Caki2 (cell line): ENCODE measurements around the gene KLHL30. TPM values are rescaled to one million over a fixed set of nuclear protein-coding genes. Genes with fewer than 3 reads are reported as not detected.
A peak's percentile ranks its signal among the peaks of the same experiment; 100 is the strongest.

Experiments used
- DNase-seq: peaks from one replicate; pipeline ENCODE4 v3.0.0-alpha.2; 2015; ENCODE audit warnings: low read depth
- in situ Hi-C: cut with HindIII; loops from 2 replicates; pipeline ENCODE4 v1.10.0; 2016; ENCODE audit warnings: low sequenced_read_pairs, low pct_unique_long_range_greater_than_20kb, mixed read lengths
- total RNA-seq: library from RNA; depleted of rRNA; stranded (reverse); fragments of >200 nt; shearing (Covaris generic); gene quantifications from 2 replicates; pipeline ENCODE4 v1.2.3, GENCODE V29; 2014; ENCODE audit warnings: low replicate concordance

Gene KLHL30
- total RNA-seq, 1 experiment from 2014 or later: 0.91 TPM

DNA sequence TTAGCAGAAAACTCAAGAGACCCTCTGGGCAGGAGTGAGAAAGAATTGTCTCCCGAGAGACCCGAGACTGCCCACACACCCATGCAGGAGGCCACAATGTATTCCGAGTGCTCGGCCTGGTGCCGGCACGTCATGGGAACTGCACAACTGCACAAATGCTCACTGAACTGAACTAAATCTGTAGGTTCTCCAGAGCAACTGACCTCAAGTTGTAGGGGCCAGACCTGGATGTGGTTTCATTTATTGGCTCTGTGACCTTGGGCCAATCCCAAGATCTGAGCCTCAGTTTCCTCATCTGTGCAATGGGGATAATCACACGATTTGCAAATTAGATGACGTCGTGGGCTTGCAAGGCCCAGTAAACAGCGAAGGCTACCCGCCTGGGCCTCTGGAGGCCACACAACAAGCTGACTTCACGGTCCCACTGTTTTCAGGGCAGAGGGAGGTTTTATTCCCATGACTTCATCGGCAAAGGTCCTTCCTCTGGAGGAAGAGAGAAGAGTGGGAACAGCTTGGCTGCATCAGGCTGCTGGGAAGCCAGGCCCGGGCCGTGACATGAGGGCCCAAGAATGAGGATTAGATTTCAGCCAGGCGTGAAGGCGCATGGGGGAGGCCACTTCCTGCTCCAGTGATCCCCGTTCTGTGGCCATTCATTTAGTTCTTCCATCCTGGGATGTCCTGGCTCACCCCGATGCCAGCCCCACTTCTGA, 16.7 kb downstream of the KLHL30 start:
- in situ Hi-C loops: no loop called here
- DNase-seq: peak; percentile 72

DNA sequence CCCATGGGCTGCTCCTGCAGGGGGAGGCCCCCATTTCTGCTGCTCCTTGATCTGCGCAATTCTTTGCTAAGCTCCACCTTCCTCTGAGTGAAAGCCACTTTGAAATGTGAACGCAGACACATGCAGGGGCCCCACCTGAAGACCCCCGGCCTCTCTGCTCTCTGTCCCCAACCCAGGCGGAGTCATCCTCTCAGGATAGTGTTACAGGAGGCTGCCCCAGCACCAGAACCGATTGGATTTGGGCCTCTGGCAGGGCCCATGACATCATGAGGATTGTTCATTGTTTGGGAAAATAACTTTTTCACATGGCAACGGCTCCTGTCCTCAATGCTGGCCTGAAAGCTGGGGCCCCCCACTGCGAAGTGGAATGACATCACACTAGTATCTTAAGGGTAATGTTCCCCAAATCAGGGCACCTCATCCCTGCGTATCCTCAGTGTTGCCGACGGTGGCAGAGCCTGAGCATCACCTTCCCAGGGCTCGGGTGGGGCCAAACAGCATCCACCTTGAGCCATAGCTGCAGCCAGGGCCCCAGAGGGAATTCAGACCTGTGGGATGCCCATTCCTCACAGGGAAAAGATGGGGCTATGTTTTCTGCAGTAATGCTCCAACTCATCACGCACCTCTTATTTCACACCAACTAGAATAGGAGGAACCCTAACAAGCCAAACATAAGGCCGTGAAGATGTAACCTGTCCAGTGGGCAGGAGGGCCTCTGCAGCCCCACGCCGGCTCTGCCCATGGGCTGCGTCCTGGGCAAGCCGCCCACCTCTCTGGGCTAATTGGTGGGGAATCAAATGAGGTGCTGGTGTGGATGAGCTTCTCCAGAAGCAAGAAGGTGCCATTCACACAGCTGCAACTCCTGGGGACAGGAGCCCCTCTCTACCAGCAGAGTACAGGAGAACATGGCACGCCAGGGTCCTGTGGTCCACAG, 17.6 kb downstream of the KLHL30 start:
- in situ Hi-C loops: no loop called here
- no peak for DNase-seq

DNA sequence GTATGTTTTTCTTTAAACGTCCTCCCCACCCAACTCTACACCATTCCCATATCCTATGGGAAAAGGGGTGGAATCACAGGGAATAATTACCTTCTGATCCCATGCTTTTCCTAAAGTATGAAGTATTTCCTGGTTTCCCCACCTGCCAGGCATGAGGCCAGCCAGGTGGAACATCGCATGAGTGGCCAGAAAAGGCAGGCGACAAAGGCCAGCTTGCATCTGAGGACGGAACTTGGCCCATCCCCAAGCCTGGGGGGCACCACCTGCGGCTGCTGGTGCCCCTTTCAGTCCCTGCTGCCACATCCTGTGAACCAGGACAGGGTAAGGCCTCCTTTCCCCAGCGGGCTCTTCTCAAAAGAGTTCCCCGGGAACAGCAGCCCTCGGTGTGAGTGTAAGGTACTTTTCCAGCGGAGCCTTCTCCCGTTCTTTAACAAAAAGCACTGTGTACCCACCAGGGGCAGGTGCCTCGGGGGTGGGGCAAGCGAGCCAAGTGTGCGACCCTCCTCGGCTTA, 19.1 kb downstream of the KLHL30 start:
- in situ Hi-C loops: no loop called here
- no peak for DNase-seq

DNA sequence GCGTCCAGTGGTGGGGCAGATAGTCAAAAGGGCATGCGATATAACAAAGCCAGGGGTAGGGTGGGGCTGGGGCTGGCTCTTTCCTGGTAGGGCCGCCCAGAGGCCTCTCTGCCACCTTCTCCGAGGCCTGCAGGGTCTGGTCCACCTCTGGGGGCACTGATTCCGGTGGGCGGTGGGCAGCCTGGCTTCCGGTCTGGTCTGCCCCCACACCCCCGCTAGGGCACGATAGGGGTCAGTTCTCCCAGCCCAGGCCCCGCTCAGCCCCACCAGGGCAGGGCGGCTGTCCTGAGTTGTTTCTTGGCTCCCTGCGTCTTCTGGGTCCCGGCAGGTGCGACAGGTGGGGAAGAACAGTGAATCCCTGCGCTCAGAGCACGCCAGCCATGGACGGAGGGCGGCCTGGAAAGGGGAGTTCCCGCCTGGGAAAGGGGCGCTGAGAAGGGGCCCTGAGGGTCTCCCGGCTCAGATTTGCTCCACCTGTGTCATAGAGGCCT, 19.6 kb downstream of the KLHL30 start:
- no peak for DNase-seq
- in situ Hi-C loops: no loop called here

DNA sequence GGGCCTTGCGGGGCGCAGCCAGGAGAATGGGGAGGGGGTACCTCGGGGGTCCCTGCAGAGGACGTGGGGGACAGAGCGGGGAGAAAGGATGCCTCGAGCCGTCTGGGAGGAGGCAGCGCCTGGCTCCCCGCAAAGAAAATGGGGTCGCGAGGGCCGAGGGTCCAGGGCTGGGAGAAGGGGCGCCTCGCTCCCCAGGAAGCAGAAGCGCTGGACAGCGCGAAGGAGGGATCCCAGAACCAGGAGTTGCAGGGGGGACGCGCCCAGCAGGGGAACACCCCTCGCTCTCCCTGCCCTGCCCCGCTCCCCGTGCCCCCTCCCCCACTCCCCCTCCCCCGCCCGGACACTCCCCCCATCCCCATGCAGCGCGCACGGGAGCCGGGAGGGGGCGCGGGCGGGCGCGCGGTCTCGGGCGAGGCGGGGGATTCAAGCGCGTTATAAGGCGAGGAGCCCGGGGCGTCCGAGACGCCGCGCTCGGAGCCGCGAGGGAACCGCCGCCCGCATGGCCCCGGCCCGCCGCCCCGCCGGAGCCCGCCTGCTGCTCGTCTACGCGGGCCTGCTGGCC, 20.1 kb downstream of the KLHL30 start, which contains the start of gene ERFE:
TSS of gene ERFE (plus strand) at position 462 of the 562 bp plus-strand sequence. CDS start at position 500, 38 bp downstream.
- in situ Hi-C loops: no loop called here

DNA sequence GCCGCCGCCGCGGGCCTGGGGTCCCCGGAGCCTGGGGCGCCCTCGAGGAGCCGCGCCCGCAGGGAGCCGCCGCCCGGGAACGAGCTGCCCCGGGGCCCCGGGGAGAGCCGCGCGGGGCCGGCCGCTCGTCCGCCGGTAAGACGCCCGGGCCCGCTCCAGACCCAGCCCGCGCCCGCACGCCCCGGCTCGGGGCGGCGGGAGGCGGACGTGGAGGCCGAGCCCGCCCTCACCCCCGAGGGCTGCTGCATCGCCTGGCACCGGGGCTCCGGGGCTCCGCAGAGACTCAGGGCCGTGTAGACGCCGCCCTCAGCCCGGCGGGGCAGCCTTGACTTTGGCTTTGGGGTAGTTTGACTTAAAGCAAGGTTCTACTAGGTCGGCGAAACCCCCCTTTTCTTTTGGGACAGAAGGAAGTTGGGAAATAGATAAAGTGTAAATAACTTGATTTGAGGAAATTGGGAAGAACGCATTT, 20.6 kb downstream of the KLHL30 start:
- in situ Hi-C loops: no loop called here
- no peak for DNase-seq

More for the DNA sequence above, 20.1 kb downstream of the KLHL30 start, which contains the start of gene ERFE:
- no peak for DNase-seq

DNA sequence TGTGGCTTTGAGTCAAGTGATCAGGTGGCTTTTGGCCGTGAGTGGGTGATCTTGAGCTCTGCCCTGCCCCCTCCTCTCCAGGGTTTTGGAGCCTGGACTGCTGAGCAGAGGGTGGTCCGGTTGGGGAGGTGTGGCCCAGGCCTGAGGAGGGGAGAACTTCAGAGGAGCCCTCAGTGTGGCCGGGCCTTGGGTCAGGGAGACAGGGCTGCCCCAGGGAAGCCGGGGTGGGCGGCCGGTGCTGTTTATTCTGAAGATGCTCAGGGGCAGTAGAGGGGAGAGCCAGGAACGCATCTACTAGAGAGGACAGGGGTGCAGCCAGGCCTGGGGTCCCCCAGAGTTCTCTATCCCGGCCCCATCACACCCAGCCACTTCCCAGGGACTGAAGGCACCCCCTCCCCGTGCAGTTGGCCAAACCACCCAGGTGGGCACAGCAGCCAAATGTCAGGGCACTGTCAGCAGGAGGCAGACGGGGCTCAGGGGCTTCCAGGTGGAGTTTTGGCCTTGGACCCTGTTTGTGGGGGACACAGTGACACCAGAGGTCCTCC, 21.3 kb downstream of the KLHL30 start:
- no peak for DNase-seq
- in situ Hi-C loops: no loop called here

DNA sequence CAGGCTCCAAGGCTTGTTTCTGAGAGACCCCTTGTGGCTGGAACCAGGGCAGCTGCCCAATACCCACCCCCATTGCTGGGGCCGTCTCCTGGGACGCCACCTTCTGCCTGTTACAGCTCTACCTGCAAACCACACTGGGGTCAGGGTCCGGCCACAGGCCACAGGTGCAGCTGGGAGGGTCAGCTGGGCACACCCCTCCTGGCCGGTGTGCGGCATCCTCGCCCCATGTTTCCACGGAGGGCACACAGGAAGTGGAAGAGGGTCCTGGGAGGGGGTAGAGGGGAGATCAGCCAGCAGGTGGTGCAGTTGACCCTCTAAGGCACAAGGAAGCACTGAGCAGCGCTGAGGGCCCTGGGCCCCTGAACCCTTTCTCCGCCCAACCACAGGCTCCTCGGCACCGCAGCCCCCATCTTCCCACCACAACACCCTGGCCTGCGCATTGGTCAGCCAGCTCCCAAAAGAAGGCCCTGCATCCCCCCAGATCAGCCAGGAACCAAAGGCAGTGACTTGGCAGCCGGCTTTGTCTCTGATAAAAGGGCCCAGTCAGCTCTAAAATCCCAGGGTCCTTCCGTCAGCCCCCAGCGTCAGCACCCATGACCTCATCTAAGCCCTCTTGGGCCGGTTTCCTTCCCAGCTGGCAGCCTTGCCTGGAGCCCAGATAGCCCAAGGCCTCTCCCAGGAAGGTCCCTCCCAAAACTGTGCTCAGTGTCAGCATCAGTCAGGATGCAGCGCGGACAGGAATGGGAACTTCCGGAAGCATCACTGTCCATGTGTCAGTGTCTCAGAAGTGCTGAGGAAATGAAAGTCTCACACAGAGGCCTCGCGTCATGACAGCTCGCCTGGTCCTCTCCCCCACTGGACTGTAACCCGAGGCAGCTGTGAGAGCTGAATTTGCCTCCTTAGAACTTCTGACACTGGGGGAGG, 22.0 kb downstream of the KLHL30 start:
- in situ Hi-C loops: no loop called here
- DNase-seq: no peak

DNA sequence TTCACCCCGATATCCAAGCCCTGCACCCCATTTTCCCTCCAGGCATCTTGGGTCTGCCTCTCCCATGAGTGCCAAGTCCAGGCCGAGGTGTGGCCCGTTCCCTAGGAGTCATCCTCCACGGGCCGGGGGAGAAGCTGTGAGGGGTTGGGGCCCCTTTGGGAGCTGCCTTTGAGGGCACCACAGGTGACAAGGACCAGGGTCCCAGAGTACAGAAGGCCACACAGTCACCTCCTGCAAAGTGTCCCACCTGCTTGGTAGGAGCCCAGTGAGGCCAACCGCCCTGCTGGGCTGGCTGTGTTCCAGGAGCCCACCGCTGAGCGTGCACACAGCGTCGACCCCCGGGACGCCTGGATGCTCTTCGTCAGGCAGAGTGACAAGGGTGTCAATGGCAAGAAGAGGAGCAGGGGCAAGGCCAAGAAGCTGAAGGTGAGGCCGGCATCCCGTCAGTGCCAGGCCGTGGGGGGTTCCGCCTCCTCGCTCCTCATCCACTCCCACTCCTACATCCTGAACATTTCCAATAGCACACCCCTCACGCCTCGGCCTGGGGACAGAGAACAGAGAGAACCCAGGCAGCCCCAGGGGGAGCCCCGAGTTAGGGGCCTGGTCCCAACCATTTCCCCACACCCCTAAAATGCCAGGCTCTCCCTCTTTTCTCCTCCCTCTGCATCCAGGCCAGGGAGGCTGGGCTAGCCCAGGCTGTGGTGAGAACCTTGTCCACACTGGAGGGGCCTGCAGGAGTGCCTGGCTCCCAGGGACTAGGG, 23.0 kb downstream of the KLHL30 start:
- no peak for DNase-seq
- in situ Hi-C loops: no loop called here

DNA sequence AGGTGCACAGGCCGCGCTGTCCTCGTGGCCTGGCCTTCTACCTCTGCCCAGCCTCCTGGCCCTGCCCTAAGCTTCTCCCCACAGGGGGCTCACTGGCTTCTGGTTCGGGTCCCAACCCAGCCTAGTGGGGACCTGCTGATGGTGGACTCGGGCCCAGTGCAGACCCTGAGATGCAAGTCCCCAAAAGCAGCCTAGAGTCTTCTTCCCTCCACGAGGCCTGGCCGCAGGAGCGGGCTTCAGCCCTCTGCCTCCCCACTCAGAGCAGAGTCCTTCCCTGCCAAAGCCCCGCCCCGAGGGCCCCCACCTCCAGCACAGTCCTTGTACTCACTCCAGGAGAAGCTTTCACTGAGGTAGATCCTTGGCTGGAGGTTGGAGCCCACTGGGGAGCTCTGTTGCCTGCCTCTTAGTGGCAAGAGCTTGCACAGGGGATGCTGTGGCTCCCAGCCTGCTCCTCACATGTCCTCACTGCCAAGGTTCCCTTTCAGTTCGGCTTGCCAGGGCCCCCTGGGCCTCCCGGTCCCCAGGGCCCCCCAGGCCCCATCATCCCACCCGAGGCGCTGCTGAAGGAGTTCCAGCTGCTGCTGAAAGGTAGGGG, 23.9 kb downstream of the KLHL30 start:
- in situ Hi-C loops: no loop called here
- no peak for DNase-seq

DNA sequence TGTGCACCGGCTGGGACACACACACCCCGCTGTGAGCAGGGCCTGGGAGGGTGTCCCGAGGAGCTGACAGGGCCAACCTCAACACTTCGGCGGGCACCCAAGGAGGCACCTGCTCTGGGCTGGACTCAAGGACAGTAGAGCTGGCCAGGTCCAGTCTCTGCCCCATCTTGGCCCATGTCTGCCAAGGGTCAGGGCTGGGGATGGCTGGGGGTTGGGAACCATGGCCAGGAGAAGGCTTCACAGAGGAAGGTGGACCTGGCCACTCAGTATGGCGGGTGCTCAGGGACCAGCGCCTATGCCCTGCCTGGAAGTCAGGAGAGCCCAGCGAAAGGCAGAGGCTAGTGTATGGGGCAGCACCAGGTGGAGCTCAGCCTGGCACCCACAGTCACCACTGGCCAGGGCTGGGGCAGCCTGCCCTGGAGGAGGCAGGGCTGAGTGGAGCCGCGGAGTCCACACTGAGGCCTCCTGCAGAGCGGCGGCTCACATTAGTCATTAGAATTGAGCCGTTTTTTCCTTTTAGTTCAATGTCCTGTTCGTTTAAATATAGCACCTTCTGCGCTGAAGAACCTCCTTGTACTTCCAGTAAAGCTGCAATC, 24.5 kb downstream of the KLHL30 start:
- in situ Hi-C loops: no loop called here
- no peak for DNase-seq

DNA sequence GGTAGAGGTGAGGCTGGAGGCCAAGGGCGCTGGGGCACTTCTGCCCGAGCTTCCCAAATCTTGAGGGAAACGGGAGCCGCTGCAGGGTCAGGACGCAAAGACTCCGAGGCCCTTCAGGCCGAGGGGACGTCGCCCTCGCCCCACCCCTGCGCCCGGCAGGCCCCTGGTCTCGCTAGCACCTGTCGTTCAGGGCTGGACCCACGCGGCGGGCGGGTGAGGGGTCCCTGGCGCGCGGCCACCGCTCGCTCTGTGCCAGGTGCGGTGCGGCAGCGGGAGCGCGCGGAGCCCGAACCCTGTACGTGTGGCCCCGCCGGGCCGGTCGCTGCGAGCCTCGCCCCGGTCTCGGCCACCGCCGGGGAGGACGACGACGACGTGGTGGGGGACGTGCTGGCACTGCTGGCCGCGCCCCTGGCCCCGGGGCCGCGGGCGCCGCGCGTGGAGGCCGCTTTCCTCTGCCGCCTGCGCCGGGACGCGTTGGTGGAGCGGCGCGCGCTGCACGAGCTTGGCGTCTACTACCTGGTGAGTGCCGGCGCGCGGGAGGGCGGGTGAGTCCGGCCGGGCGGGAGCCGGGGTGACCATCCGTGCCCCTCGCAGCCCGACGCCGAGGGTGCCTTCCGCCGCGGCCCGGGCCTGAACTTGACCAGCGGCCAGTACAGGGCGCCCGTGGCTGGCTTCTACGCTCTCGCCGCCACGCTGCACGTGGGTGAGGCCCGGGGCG, 25.2 kb downstream of the KLHL30 start:
- DNase-seq: no peak
- in situ Hi-C loops: no loop called here

DNA sequence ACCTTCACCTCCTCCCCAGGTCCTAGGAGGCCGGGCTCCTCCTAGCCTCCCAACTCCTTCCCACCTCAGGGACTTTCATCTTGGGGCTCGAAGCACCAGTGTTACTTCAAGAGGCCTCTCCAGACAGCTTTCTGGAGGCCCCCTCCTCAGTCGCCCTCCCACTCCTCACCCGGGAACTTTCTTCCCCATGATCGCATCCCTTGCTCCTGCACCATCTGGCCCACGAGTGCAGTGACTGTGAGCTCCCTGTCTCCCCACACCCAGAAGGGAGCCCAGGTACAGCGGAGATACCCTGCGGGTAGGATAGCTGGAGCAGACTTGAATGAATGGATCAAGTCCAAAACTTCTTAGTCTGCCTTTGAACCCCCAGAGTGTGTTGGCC, 26.4 kb downstream of the KLHL30 start:
- in situ Hi-C loops: no loop called here
- DNase-seq: no peak

DNA sequence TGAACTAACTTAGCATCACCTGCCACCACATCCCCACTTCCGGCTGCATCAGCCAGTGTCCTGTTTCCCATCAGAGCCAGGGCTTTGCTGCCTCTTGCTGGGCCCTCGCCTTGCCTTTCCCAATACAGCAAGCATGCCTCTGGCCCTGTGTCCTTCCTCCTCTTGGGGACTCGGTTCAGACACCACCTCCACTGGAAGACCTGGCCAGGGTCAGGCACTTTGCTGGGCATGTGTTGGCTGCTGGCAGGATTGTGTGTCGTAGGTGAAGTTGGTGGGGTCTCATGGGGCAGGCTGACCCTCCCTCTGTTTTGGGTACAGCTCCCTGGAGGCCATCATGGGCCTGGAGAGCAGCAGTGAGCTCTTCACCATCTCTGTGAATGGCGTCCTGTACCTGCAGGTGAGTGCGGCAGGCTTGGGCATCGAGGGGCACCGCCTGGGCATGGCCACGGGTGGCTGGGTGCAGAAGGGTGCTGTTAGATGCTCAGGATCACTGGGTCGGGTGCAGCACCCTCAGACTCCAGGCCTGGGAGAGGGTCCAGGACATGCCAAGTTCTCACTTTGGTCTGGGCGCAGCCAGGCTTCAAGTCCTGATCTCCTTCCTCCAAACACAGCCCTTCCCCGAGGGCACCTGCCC, 26.9 kb downstream of the KLHL30 start:
- in situ Hi-C loops: no loop called here
- no peak for DNase-seq
